Brain microvascular endothelial cell (primary cell): ENCODE measurements around the gene UCKL1.
"Not testable (repeated sequence)": the region's sequence is repeated elsewhere in the genome, so short reads cannot be mapped to it uniquely, and the experiment has no call there.

Source experiments
- DNase-seq: peaks from one replicate; pipeline ENCODE4 v3.0.0-alpha.2; 2020
- H3K27ac ChIP-seq: fragments of 250-450 bp; sonication (Bioruptor Pico); 2 replicates; pipeline ENCODE4 v1.5.1; 2020; ENCODE audit warnings: mild to moderate bottlenecking, moderate library complexity
- H3K27me3 ChIP-seq: fragments of 250-450 bp; sonication (Bioruptor Pico); replicated peaks from 2 replicates; pipeline ENCODE4 v1.5.1; 2020; ENCODE audit warnings: mild to moderate bottlenecking
- H3K36me3 ChIP-seq: fragments of 250-450 bp; sonication (Bioruptor Pico); replicated peaks from 2 replicates; pipeline ENCODE4 v1.5.1; 2020; ENCODE audit warnings: mild to moderate bottlenecking
- H3K4me3 ChIP-seq: 2 replicates; pipeline ENCODE4 v1.5.1; 2011; ENCODE audit warnings: low read depth, mild to moderate bottlenecking, control low read depth, low read length, moderate library complexity
- CTCF ChIP-seq: IDR thresholded peaks from 2 replicates; pipeline ENCODE4 v1.5.1; 2011; ENCODE audit warnings: low read depth, mild to moderate bottlenecking, moderate library complexity, low read length, control low read depth, inconsistent platforms; ENCODE audit errors: missing control alignments
- in situ Hi-C: cut with HindIII; loops from 2 replicates; pipeline ENCODE4 v1.10.0; 2017; ENCODE audit warnings: low sequenced_read_pairs, low pct_ligation_motif_present

The UCKL1 gene

GRCh38 chr20:63932606-63933160, 23.5 kb downstream of the UCKL1 start:
- Histone ChIP-seq H3K4me3 (no peak overlapping the region), H3K27ac (no peak overlapping the region), H3K36me3 (peaks cover 85% of the 10 kb centered on the region), H3K27me3 (no peaks in the 10 kb centered on the region)
- no peak for DNase-seq
- no peak for TF ChIP-seq CTCF
- in situ Hi-C loops = no loop called here

- no peak for TF ChIP-seq CTCF
- in situ Hi-C loops = no loop called here
- Histone ChIP-seq H3K27ac (no peak overlapping the region), H3K36me3 (peaks cover 84% of the 10 kb centered on the region), H3K27me3 (no peaks in the 10 kb centered on the region), H3K4me3 (no peak overlapping the region)
- DNase-seq = no peak
These were observed 24.5 kb downstream of the UCKL1 start for GRCh38 chr20:63931735-63932134.

GRCh38 chr20:63930971-63931553, 25.2 kb downstream of the UCKL1 start:
- Histone ChIP-seq H3K4me3 (no peak overlapping the region), H3K27me3 (no peaks in the 10 kb centered on the region), H3K36me3 (peaks cover 83% of the 10 kb centered on the region), H3K27ac (no peak overlapping the region)
- TF ChIP-seq CTCF = no peak
- in situ Hi-C loops = no loop called here
- no peak for DNase-seq

- H3K27ac ChIP-seq, H3K27me3 ChIP-seq, in situ Hi-C loops, DNase-seq, H3K4me3 ChIP-seq: not testable (repeated sequence)
- peaks cover 68% of the 10 kb centered on the region for H3K36me3 ChIP-seq
These were observed 26.7 kb downstream of the UCKL1 start for GRCh38 chr20:63929473-63929883.

GRCh38 chr20:63929071-63929470, 27.1 kb downstream of the UCKL1 start:
- Histone ChIP-seq H3K27me3 (no peaks in the 10 kb centered on the region), H3K4me3 (no peak overlapping the region), H3K36me3 (peaks cover 64% of the 10 kb centered on the region), H3K27ac (no peak overlapping the region)
- TF ChIP-seq CTCF = no peak
- in situ Hi-C loops = no loop called here
- DNase-seq = no peak

- in situ Hi-C loops = no loop called here
- no peak for TF ChIP-seq CTCF
- Histone ChIP-seq H3K27ac (no peak overlapping the region), H3K36me3 (peaks cover 39% of the 10 kb centered on the region), H3K27me3 (no peaks in the 10 kb centered on the region), H3K4me3 (no peak overlapping the region)
- DNase-seq = no peak
These were observed 29.9 kb downstream of the UCKL1 start for GRCh38 chr20:63926298-63926697.
